ENCODE measurements around the gene FBLN1. TPM values are rescaled to one million over a fixed set of nuclear protein-coding genes. Genes with fewer than 3 reads are reported as not detected.

Gene FBLN1
- polyA plus RNA-seq, 1 of the 3 experiments (the other 2 are of a cell fraction), result 147 TPM

GRCh38 chr22:45615364-45615763 lies 112.7 kb downstream of the FBLN1 start (continued):
- no peak for TF ChIP-seq REST (IDR thresholded peaks at IDR 0.05; ENCODE audit: low read depth, low read length)
- no peak for TF ChIP-seq MXI1 (IDR thresholded peaks at IDR 0.05; ENCODE audit: low read depth, low read length)
- TF ChIP-seq PBX3 (IDR thresholded peaks at IDR 0.05), result no peak

- Histone ChIP-seq H2AFZ (ENCODE audit: low read depth) (no peak overlapping the region), H3F3A (replicated peaks; ENCODE audit: insufficient read depth) (no peaks in the 10 kb centered on the region), H3K4me3 (ENCODE audit: low read depth in 2 of 2, low read length in 1 of 2) (no peak overlapping the region), H3K9ac (no peak overlapping the region), H3K4me2 (no peak overlapping the region), H3K27me3 (ENCODE audit: insufficient read depth) (no peaks in the 10 kb centered on the region), H3K79me2 (ENCODE audit: insufficient read depth) (no peaks in the 10 kb centered on the region), H3K4me1 (ENCODE audit: control insufficient read depth in 1 of 2, insufficient read depth in 2 of 2, low read depth in 1 of 2, low read length in 1 of 2) (no peaks in the 10 kb centered on the region; a peak in 1 of 4 replicates), H4K20me1 (ENCODE audit: insufficient read depth) (no peaks in the 10 kb centered on the region), H3K36me3 (replicated peaks in 1 of 2; ENCODE audit: control insufficient read depth in 1 of 2, insufficient read depth in 2 of 2, low read length in 1 of 2) (no peaks in the 10 kb centered on the region), H3K9me2 (no peaks in the 10 kb centered on the region), H3K9me3 (peaks cover 7% of the 10 kb centered on the region; the same call in 1 of the 2 replicates), H3K27ac (ENCODE audit: low read depth in 2 of 2, low read length in 1 of 2) (no peak overlapping the region)
- ChIA-PET CTCF (interaction anchor here (1.4 kb wide), 1 partner anchor 38 kb away, joined by 4 read pairs; no protein-coding TSS in a partner anchor), POLR2A (no interaction called here)
- TF ChIP-seq ELF1 (IDR thresholded peaks at IDR 0.05) (no peak), CHD2 (IDR thresholded peaks at IDR 0.05; ENCODE audit: low read length, partially characterized antibody) (no peak), RCOR1 (IDR thresholded peaks at IDR 0.05; ENCODE audit: low read length) (no peak)
- DNase-seq, result no peak
- WGBS (ENCODE audit: low lambda C conversion rate), result 97% methylated on average over 2 of the region's 2 CpGs
These were observed 113.7 kb downstream of the FBLN1 start for GRCh38 chr22:45616432-45616831.

- Histone ChIP-seq H3K4me3 (ENCODE audit: low read depth in 2 of 2, low read length in 1 of 2) (no peak overlapping the region), H3K9me3 (peaks cover 7% of the 10 kb centered on the region; the same call in 1 of the 2 replicates), H3K9ac (no peak overlapping the region), H3K27me3 (ENCODE audit: insufficient read depth) (no peaks in the 10 kb centered on the region), H3K4me2 (no peak overlapping the region), H4K20me1 (ENCODE audit: insufficient read depth) (no peaks in the 10 kb centered on the region), H3K9me2 (no peaks in the 10 kb centered on the region), H3K27ac (ENCODE audit: low read depth in 2 of 2, low read length in 1 of 2) (no peak overlapping the region), H2AFZ (ENCODE audit: low read depth) (no peak overlapping the region), H3F3A (replicated peaks; ENCODE audit: insufficient read depth) (no peaks in the 10 kb centered on the region), H3K36me3 (replicated peaks in 1 of 2; ENCODE audit: control insufficient read depth in 1 of 2, insufficient read depth in 2 of 2, low read length in 1 of 2) (no peaks in the 10 kb centered on the region), H3K79me2 (ENCODE audit: insufficient read depth) (no peaks in the 10 kb centered on the region), H3K4me1 (ENCODE audit: control insufficient read depth in 1 of 2, insufficient read depth in 2 of 2, low read depth in 1 of 2, low read length in 1 of 2) (no peaks in the 10 kb centered on the region; a peak in 1 of 4 replicates)
- DNase-seq, result no peak
- CTCF ChIA-PET, result no interaction called here
- WGBS (ENCODE audit: low lambda C conversion rate), result 83% methylated on average over 4 of the region's 8 CpGs
- POLR2A ChIA-PET, result no interaction called here
- TF ChIP-seq RFX5 (IDR thresholded peaks at IDR 0.05; ENCODE audit: low read length) (no peak), MXI1 (IDR thresholded peaks at IDR 0.05; ENCODE audit: low read depth, low read length) (no peak), EP300 (IDR thresholded peaks at IDR 0.05; ENCODE audit: borderline replicate concordance in 1 of 2, low read depth in 1 of 2, low read length in 1 of 2) (no peak), TCF12 (IDR thresholded peaks at IDR 0.05) (no peak), ZBTB33 (IDR thresholded peaks at IDR 0.05; ENCODE audit: borderline replicate concordance, low read depth) (no peak), FOXM1 (IDR thresholded peaks at IDR 0.05; ENCODE audit: low read depth) (no peak), REST (IDR thresholded peaks at IDR 0.05; ENCODE audit: low read depth, low read length) (no peak), GABPA (IDR thresholded peaks at IDR 0.05; ENCODE audit: low read depth) (no peak), TAF1 (IDR thresholded peaks at IDR 0.05; ENCODE audit: borderline replicate concordance, low read depth, low read length) (no peak), CHD2 (IDR thresholded peaks at IDR 0.05; ENCODE audit: low read length, partially characterized antibody) (no peak), JUND (IDR thresholded peaks at IDR 0.05) (no peak)
These were observed 115.3 kb downstream of the FBLN1 start for GRCh38 chr22:45617948-45618347.
